ENCODE measurements around the gene SSBP3.

- no peak for TF ChIP-seq POLR2AphosphoS5 (IDR thresholded peaks at IDR 0.05; ENCODE audit: low read depth, low read length)
- no peak for TF ChIP-seq POLR2A (IDR thresholded peaks at IDR 0.05; ENCODE audit: low read depth, low read length)
- no peak for TF ChIP-seq TAF1 (IDR thresholded peaks at IDR 0.05; ENCODE audit: low read depth, low read length)
- no peak for TF ChIP-seq SPI1 (IDR thresholded peaks at IDR 0.05; ENCODE audit: low read depth, low read length)
Observed at GRCh38 chr1:54335011-54335754, 71.0 kb downstream of the SSBP3 start.
